ENCODE measurements around the gene SIM1. TPM values are rescaled to one million over a fixed set of nuclear protein-coding genes. Genes with fewer than 3 reads are reported as not detected.

SIM1 gene
- total and polyA plus RNA-seq, 2 of the 8 experiments (the other 6 are each of a cell fraction or from before 2014, with no cell fraction given), result 0.02 to 0.39 TPM

- FAIRE-seq (no peak), DNase-seq (ENCODE audit: low read depth in 1 of 2, low spot score in 2 of 2) (no peak)
- Histone ChIP-seq H2BK15ac (ENCODE audit: low read length) (no peak overlapping the region), H2BK12ac (ENCODE audit: low read depth, low read length) (no peak overlapping the region), H3K27me3 (replicated peaks in 1 of 4; ENCODE audit: control insufficient read depth in 3 of 4, extremely low read depth in 1 of 4, insufficient read depth in 3 of 4, low read length in 3 of 4) (peaks cover 0 to 1% (median 0%) of the 10 kb centered on the region in 4 experiments; a peak in 1 of 7 replicates), H4K91ac (replicated peaks; ENCODE audit: insufficient read length, low read length) (no peak overlapping the region), H2AK5ac (ENCODE audit: low read depth, low read length) (no peak overlapping the region), H3K9ac (replicated peaks in 1 of 4; ENCODE audit: extremely low read depth in 1 of 4, low read depth in 3 of 4, low read length in 3 of 4) (no peak overlapping the region), H3K9me3 (ENCODE audit: insufficient read depth in 2 of 2, low read depth in 1 of 2, low read length in 1 of 2) (no peaks in the 10 kb centered on the region), H3K14ac (ENCODE audit: insufficient read length) (no peak overlapping the region), H3K23ac (ENCODE audit: insufficient read length) (no peak overlapping the region), H2BK5ac (ENCODE audit: low read depth, low read length) (no peak overlapping the region), H2BK20ac (ENCODE audit: low read length) (no peak overlapping the region), H3K79me1 (ENCODE audit: low read depth, low read length) (no peaks in the 10 kb centered on the region), H3K4ac (replicated peaks; ENCODE audit: insufficient read length, low read depth, low read length) (no peak overlapping the region), H4K5ac (ENCODE audit: insufficient read length, low read depth, low read length) (no peak overlapping the region), H3K27ac (ENCODE audit: low read depth, low read length) (no peak overlapping the region), H3K23me2 (ENCODE audit: low read depth, low read length) (no peaks in the 10 kb centered on the region), H3K79me2 (ENCODE audit: control insufficient read depth in 1 of 2, insufficient read depth in 2 of 2, low read length in 2 of 2) (no peaks in the 10 kb centered on the region), H3K36me3 (ENCODE audit: control insufficient read depth in 2 of 4, insufficient read depth in 4 of 4, low read length in 3 of 4) (peaks cover 0 to 14% (median 9%) of the 10 kb centered on the region in 4 experiments; a peak in 5 of 8 replicates), H3K4me2 (ENCODE audit: insufficient read depth in 1 of 2, low read depth in 2 of 2, low read length in 2 of 2) (no peak overlapping the region), H4K20me1 (replicated peaks in 1 of 2; ENCODE audit: control insufficient read depth in 1 of 2, insufficient read depth in 2 of 2, low read length in 2 of 2) (no peaks in the 10 kb centered on the region), H2BK120ac (replicated peaks; ENCODE audit: low read depth, low read length) (no peak overlapping the region), H3K56ac (replicated peaks; ENCODE audit: insufficient read length, low read depth, low read length) (no peak overlapping the region), H3K4me1 (replicated peaks in 1 of 4; ENCODE audit: control insufficient read depth in 3 of 4, insufficient read depth in 4 of 4, low read length in 3 of 4) (no peaks in the 10 kb centered on the region), H3K4me3 (ENCODE audit: extremely low read depth in 1 of 4, insufficient read depth in 2 of 4, low read depth in 3 of 4, low read length in 4 of 4) (no peak overlapping the region), H4K8ac (ENCODE audit: extremely low read depth, insufficient read depth, low read length) (no peak overlapping the region), H3K18ac (ENCODE audit: extremely low read depth, low read length) (no peak overlapping the region), H2AFZ (ENCODE audit: low read length) (no peak overlapping the region)
- 90% methylated on average over 3 of the region's 3 CpGs; no CpG with 5 or more reads in 1 of the 2 experiments for WGBS, 2 experiments (ENCODE audit: extremely low coverage in 1 of 2, insufficient coverage in 1 of 2, insufficient read length in 1 of 2, insufficient replicate concordance in 2 of 2, low coverage in 1 of 2, low lambda C conversion rate in 2 of 2, missing lambda C conversion rate in 1 of 2)
- no peak for TF ChIP-seq KDM4A (IDR thresholded peaks at IDR 0.05; ENCODE audit: low read depth, low read length, severe bottlenecking)
- TF ChIP-seq SRF (IDR thresholded peaks at IDR 0.05; ENCODE audit: low read depth, low read length), result no peak
- ChIA-PET CTCF (ENCODE audit: partially characterized antibody) (no interaction called here), POLR2A (ENCODE audit: partially characterized antibody) (no interaction called here)
Observed at GRCh38 chr6:100509101-100509500, 44.4 kb upstream of the SIM1 start.
